GM21515 (cell line): ENCODE data around the gene PSMB7.

Experiments used
- ATAC-seq: cut with Tn5 transposase; IDR thresholded peaks from one replicate; pipeline ENCODE4 v1.9.1; 2021; ENCODE audit not compliant: unreplicated experiment

PSMB7 gene

GRCh38 chr9:124329206-124329792 is 85.9 kb downstream of the PSMB7 start:
- no peak for ATAC-seq

- no peak for ATAC-seq
Observed at GRCh38 chr9:124328285-124328684, 87.0 kb downstream of the PSMB7 start.

- ATAC-seq = no peak
Observed at GRCh38 chr9:124327491-124327890, 87.8 kb downstream of the PSMB7 start.

DNA sequence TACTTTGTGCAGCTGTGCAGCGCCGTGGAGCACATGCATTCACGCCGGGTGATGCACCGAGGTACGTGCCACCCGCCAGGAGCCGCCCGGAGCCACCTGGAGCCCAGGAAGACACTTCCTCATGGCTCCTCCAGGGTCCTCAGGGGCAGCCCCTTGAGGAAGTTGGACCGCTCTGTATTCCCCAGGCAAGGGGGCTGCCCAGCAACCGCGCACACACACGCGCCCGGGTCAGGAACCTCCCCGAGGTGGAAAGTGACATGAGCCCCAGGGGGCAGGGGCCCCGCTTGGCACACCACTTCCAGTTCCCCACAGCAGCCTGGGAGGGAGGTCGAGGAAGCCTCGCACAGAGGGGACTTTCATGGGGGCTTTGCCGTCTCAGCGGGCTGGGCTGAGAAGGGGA is 88.9 kb downstream of the PSMB7 start:
- no peak for ATAC-seq

GRCh38 chr9:124325816-124326215 is 89.4 kb downstream of the PSMB7 start:
- ATAC-seq = no peak

DNA sequence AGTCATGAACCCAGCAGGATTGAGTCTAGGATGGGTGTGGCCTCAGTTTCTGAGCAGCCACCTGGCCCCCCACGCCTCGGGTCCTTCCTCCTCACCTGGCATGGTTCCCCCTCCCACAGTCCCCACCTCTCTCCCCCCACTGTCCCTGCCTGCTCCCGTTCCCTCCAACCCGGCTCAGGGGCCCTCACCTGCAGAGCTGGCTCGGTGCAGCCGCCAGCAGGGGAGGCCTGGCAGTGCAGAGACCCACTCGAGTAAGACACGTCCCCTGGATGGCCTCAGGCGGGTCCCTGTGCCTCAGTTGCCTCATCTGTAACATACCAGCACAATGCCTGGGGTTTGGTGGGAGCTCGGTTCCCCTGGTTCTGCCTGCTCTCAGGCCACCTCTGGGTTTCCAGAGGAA is 91.3 kb downstream of the PSMB7 start:
- no peak for ATAC-seq

DNA sequence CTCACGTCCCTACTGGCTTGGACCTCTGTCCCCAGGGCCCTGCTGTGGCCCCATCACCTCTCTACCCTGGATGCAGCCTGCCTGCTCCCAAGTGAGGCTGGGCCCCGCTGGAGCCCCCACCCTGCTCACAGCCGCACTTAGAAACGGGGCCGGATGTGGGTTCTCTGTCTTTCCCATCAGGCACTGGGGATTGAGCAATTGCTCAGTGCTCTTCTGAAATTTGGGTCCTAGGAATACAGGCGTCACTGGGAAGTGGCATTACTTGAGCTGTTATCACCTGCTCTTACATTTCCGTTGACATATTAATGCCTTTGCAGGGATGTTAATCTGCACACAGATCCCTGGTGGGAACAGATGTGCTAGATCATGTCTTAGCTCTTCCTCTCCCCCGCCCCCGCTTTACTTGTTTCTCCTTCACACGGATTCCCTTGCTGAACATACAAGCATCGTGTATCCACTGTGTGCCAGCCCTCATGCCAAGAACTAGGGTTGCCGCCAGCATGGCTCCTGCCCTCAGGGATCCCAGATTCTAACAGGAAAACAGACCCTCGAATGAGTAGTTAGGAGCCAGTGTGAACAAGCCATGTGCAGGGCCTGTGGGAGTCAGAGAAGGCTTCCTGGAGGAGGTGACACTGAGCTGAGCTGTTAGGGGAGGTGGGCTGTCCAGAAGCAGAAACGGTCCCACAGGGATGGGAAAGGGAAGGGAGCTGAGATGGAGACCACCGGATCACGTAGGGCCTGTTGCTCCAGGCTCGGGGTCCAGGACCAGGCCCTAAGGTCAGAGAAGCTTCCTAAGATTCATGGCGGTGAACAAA is 92.4 kb downstream of the PSMB7 start:
- no peak for ATAC-seq

DNA sequence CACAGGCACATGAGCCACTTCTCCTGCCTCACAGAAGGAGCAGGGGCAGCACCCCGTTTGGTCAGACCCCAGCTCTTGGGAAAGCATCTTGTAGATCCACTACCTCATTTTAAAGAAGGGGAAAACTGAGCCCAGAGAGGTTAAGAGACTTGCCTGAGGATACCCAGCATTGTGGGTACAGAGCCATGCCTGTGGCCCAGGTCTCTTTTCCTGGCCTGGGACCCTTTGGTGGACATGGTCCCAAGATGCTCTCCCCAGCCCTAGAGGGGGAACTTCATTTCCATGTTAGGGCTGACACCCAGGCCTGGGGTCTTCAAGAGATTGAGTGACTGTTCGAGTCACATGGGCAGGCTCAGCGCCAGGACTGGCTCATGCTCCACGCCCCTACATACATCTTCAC is 93.3 kb downstream of the PSMB7 start:
- no peak for ATAC-seq

DNA sequence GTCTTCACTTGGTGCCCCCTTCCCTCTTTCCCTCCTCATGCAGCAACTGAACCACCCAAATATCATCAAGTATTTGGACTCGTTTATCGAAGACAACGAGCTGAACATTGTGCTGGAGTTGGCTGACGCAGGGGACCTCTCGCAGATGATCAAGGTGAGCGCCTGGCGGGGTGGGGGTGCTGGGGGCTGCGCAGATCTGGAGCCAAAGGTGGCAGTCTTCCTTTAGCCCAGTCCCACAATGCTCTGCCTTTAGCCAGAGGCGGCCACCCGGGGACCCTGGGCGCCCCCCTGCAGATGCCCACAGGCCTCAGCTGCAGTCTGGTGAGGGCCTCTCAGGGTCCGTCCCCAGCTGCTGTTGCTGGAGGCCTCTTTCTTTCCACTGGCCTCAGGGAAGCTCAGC is 93.8 kb downstream of the PSMB7 start:
- no peak for ATAC-seq

- no peak for ATAC-seq
Observed at GRCh38 chr9:124320062-124320973, 94.9 kb downstream of the PSMB7 start.

DNA sequence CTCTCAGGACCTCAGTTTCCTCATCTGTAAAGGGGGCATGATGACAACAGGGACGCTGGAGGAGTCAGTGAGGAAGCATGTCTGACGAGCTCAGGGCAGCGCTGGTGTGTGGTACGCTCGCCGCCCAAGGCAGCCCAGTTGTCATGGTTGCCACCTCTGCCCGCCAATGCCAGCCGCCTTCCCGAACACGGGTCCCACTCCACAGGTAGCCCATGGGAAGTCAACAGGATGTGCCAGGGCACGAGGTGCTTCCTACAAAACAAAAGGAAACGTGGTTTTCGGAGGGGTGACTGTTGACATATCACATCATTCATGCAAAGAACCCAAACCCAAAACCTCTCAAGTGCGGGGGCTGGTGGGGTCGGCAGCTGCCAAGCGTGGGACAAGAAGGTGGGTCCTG is 99.4 kb downstream of the PSMB7 start:
- no peak for ATAC-seq

DNA sequence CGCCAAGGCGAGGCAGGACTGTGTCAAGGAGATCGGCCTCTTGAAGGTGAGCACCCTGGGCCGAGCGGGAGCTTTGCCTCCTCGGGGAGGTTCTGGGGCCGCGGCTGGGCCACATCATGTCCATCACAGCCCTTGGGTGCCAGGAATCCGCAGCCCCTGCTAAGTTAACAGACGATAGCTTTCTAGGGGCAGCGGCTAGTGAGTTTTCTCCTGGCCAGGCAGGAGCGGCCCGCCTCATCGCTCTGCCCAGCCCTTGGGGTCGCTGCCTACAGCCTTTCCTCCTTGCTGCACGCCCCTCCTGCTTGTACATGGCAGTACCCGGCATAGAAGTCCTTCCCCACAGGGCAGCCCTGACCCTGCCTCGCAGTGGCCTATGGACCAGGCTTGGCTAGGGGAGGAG is 101.3 kb downstream of the PSMB7 start:
- ATAC-seq = no peak

DNA sequence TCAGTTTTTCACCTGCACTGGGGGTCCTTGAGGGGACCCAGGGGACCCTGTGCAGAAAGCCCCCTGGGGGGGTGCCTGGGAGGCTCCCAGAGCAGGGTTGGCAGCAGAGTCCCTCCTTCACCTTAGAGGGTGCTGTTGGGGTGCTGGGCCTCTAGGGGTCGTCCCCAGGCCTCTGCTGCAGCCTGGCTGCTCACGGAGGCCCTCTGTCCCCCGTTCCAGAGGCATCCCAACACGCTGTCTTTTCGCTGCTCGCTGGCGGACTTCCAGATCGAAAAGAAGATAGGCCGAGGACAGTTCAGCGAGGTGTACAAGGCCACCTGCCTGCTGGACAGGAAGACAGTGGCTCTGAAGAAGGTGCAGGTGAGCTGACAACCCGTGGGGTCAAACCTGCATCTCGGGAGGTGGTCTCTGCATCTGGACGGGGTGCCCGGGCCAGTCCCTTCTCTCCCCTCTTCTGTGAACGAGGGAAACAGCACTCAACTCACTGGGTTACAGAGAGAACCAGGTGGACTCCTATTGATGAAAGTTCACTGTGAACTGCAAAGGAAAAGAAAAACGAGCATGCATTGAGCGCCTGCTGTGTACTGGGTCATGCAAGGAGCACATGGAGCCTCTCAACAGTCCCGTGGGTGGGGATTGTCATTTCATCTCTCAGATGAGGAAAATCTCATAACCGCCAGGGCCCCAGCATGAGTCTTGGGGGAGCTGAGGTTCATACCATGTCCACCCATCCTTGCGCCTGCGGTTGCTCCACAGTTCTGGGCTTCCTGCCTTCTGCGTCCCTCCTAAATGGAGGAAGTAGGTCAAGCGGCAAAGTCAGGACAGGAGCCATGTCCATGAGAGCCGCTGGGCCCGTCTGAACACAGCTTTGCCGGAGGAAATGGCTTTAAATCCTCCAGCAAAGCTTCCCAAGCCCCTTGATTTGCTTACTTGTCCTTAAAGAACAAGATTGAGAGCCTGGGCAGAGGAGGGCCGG is 102.7 kb downstream of the PSMB7 start:
- no peak for ATAC-seq

- no peak for ATAC-seq
Observed at GRCh38 chr9:124311283-124311682, 104.0 kb downstream of the PSMB7 start.

- no peak for ATAC-seq
Observed at GRCh38 chr9:124309667-124310084, 105.6 kb downstream of the PSMB7 start.

- no peak for ATAC-seq
Observed at GRCh38 chr9:124308606-124309491, 106.4 kb downstream of the PSMB7 start.

GRCh38 chr9:124307379-124308030 is 107.7 kb downstream of the PSMB7 start:
- no peak for ATAC-seq

- no peak for ATAC-seq
Observed at GRCh38 chr9:124306098-124306735, 109.0 kb downstream of the PSMB7 start.

DNA sequence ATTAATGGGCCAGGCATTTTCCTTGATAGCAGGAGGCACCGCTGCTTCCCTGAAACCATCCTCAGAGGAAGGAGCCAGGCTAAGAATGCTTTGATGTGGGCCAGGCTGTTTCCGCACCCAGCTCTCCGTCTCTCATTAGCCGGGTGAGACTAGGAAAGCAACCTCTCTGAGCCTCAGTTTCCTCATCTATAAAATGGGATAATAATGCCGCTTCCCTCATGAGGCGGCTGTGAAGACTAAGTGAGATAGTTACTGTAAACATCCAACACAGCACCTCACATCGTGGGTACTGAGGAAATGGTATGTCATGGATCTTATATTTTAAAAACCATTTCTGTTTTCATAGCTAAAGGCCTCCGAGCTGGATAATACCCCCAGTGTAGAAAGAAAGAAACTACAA is 111.0 kb downstream of the PSMB7 start:
- ATAC-seq = no peak
